Stimulated activated naive CD4-positive, alpha-beta T cell (primary cell): ENCODE results near the gene CPNE5.
"Not testable (repeated sequence)": the region's sequence is repeated elsewhere in the genome, so short reads cannot be mapped to it uniquely, and the experiment has no call there.

Experiments
- DNase-seq, 6 experiments: peaks; one replicate each; lab custom pipeline; 2025; lab: John Stamatoyannopoulos, UW

CPNE5 gene

DNA sequence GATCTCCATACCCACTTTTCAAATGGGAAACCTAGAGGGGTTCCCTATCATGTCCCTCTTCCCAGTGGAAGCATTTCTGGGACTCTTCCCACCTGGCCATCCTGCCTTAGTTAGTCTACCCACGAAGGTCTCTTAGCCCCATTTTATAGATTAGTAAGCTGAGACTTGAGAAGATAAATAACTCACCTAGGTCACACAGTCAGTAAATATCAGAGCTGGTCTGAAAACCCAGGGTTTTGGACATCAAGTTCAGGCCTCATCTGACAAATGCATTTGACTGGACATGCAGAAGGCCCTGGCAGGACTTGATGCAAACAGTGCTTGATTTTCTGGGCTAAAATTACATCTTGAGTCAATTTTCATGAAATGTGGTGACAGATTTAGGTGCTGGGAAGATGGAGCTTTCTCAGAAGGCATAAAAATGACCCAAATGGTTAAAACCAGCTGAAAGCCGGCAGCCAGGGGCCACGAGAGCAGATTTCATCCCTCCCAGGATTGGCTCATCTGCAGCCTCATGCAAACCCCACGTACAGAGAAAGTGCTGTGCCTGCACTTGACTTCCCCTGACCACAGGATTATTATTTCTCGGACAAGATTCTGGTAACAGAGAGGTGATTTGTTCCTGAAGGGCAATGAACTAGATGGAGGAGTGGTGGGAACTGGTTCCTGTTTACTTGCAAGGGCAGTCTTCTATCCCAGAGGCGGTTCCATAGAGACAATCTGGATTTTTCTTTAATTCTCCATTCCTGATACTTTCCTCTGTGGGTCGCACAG is 23.1 kb downstream of the CPNE5 start:
- DNase-seq, result no peak

DNA sequence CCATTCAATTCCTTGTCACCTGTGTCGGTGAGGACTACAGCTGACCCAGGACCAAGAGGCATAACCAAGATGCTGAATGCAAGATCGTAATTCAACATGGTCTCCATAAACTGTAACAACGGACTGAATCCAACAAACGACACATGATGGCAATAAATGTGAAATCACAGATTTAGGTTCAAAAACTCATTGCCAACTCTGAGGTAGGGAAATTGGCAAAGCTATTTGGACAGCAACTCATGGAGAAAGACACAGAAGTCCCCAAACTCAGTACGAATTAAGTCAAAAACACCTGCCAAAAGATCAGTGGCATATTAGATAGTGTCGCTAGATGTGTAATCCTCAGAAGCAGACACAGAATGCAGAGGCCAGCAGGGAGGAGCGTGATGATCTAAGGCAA is 25.0 kb downstream of the CPNE5 start:
- DNase-seq, result no peak

DNA sequence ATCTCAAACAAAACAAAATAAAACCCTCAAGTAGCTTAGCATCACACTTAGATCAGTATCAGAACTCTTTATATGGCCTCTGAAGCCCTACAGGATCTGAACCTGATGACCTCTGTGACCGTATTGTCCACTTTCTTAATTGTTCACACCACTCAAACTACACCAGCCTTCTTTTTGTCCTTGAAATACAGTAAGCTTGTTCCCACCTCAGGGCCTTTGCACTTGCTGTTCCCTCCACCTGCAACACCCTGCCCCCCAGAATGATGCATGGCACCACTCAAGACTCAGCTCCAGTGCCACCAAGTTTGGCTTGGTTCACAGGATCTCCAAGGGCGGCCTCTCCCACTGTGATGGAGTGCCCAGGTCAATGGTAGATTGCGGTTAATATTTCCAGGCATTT is 25.7 kb downstream of the CPNE5 start:
- no peak for DNase-seq

DNA sequence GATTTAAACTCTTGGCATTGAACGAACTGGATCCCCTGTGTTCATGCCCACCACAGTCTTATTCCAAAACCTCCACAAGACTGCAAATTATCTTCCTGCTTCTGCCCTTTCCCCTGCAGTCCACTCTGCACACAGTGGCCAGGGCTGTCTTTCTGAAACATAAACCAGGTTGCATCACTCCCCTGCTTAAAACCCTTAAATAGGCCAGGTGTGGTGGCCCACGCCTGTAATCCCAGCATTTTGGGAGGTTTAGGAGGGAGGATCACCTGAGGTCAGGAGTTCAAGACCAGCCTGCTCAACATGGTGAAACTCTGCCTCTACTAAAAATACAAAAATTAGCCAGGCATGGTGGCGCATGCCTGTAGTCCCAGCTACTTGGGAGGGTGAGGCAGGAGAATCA is 26.2 kb downstream of the CPNE5 start:
- DNase-seq, result not testable (repeated sequence)

DNA sequence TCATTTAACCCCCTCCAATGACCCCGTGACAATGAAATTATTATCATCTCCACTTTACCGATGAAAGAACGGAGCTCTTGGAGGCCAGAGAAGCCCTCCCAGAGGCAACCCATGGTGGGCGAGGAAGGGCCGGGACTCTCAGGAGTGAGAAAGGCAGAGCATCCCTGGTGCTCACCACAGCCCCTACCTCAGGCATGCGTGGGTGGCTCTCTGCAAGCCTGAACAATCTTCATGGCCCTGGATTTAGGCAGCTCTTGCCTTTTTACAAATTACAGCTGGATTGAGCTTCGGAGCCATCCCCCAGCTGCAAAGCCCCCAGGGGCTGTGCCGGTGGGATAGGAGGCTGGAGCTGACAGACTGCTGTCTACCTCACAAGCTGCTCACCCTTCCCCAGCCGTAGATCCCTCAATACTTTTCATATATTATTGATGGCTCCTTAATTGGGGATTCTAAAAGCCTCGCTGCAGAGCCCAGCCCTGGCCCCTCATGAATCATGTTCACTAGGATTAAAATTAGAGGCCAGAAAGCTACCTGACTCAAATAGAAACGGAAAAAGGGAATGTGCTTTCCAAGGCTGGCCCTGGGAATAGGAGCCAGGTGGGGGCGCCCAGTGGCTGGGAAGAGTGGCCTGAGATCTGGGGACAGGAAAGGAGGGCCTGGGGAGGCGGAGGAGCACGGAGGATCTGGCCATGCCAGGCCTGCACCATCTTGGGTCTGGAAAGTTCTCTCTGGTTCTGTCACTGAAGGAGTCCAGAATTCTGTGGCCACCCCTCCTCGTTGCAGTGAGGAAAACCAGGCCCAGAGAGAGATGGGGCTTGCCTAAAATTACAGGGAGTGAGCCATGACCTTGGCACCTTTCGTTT is 29.1 kb downstream of the CPNE5 start:
- DNase-seq, result no peak

DNA sequence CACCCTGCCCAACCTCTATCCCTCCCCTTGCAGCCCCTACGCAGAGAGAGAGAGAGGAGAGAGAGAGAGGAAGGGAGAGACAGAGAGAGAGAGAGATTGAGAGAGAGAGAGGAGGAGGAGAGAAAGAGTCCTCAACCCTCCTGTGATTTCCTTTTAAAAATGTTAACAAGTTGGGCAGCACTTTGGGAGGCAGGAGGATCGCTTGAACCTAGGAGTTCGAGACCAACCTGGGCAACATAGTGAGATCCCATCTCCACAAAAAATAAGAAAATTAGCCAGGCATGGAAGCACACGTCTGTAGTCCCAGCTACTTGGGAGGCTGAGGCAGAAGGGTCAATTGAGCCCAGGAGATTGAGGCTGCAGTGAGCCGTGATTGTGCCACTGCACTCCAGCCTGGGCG is 30.1 kb downstream of the CPNE5 start:
- DNase-seq, result no peak

DNA sequence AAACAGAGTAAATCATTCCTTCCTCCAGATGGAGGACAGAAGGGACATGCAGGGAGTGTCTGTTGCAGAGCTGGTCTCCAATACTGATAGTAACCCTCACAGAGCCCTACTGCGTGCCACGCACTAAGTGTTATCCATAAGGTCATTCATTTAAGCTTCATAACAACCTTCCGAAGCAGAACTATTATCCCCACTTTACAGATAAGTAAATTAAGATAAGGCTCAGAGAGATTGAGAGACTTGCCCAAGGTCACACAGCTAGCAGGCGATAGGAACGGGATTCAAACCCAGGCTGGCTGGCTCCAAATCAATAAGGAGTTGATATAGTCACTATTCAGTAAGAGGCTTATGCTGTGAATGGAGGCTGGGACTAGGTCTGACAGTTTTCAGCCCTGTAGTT is 30.6 kb downstream of the CPNE5 start:
- no peak for DNase-seq

DNA sequence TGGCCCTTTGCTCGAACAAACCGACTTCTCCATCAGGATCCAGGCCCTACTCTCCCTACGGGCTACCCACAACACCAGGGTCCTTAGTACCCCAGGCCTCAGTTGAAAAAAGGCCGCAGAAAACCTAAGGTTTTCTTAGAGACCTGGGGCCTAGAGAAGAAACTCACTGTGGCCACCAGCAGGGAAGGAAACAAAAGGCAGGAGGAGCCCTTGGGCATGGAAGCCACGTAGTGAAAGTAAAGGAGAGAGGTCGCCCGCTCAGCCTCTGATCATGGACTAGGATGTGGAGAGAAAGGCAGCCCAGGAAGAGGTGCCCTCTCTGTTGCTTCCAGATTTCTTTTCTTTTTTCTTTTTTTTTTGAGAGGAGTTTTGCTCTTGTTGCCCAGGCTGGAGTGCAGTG is 31.5 kb downstream of the CPNE5 start:
- DNase-seq, result no peak

DNA sequence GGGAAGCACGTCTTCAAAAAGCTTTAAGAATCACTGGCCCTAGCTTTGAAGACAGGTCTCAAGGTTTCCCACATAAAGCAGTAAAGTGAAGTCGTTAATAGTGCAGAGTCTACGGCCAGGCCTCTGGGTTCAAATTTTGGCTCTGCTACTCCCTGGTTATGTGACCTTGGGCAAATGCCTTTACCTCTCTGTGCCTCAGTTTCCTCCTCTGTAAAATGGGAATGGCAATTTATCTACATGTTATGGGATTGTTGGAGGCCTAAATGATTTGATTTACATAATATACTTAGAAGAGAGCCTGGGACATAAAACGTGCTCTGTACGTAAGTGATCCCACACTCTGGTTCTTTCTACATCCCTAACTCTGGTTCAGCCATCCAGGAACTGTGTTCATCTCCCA is 32.1 kb downstream of the CPNE5 start:
- DNase-seq, result no peak

DNA sequence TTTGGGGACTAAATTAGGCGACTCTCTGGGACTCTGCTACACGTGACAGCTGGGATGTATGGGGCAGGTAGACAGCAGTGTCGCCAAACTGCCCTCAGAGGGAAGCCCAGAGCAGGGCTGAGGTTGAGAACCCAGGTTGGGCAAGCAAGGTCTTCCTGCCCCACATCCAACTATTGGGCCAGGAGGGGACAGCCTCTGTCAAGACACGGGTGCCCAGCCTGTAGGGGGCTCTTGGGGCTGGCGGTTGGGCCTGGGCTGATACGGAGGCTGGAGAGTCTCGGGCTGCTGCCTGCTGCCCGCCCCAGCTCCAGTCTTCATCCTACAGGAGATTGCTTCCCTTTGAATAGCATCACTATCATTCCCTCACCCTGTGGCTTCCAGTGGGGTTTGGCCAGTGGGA is 33.3 kb downstream of the CPNE5 start:
- no peak for DNase-seq

DNA sequence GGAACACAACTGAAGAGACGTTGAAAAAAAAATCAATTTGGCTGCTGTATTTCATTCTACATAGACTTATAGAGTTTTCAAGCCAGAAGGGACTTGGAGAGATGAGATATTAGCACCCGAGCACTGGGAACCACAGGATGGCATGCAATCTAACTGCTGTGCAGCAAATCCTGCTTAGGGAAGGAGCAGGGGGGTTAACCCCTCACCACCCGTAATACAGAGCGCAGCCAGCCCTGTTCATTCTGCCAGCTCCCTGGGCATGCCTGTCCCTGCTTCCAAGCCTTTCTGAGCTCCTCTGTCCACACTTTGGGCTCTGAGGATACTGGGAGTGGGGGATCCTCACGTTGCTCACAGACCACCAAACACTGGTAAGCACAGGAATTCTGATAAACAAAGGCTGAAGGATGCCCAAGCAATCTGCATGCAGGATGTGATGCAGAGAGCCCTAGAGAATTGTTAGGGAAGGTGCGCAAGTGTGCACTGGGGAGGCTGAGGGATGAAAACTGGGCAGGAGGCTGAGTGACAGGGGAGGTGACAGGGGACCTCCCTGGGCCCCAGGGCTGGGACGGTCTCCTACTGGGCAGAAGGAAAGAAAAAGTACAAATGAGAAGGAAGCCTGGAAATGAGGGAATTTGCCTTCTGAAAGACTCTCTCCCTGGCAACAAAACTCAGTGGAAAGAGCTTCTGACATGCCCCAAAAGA is 34.0 kb downstream of the CPNE5 start:
- DNase-seq, result no peak

DNA sequence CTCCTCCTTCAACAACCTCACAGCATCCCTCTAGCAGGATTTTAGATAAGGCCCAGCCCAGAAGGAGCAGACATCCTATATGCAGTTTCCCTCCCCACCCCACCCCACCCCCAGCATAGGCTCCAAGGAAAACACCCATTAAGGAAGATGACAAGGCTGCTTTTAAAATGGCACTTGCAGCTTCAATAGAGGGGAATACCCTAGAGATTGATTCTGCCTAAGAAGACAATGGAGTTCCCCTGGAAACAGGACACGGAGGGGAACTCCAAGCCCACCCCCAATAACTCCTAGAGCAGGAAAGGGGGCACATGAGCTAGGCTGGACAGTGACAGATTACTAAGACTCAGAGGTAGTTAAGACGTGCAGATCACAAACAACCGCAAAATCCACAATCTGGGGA is 34.7 kb downstream of the CPNE5 start:
- no peak for DNase-seq

DNA sequence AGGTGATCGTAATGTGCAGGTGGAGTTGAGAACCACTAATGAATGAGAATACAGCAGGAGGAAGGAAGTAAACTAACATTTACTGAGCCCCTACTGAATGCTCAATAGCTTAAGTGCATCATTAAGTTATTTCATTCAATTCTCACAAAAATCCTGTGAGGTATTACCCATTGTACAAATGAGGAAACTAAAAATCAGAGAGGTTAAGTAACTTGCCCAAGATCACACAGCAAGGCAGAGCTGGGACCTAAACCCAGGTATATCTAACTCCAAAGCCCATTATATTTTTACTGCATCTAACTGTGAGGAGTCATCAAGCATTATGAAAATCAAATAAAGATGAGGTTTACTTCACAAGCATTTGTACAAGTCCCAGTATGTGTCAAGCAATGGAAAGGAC is 35.3 kb downstream of the CPNE5 start:
- no peak for DNase-seq

DNA sequence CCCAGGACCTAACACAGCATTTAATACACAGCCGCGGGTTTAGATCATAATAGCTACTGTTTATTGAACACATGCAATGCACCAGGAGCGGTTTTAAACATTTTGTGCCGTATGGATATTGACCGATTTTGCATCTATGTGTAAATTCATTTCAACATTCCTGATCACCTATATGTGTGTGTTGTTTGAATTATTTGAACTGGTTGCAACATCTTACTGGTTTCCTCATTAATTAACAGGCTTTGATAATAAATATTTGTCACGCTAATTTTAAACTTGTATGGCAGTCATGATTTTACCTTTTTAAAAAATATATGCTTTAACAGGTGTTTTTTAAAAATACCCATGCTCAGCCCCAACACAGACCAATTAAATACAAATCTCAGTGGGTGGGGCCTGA is 35.8 kb downstream of the CPNE5 start:
- no peak for DNase-seq

DNA sequence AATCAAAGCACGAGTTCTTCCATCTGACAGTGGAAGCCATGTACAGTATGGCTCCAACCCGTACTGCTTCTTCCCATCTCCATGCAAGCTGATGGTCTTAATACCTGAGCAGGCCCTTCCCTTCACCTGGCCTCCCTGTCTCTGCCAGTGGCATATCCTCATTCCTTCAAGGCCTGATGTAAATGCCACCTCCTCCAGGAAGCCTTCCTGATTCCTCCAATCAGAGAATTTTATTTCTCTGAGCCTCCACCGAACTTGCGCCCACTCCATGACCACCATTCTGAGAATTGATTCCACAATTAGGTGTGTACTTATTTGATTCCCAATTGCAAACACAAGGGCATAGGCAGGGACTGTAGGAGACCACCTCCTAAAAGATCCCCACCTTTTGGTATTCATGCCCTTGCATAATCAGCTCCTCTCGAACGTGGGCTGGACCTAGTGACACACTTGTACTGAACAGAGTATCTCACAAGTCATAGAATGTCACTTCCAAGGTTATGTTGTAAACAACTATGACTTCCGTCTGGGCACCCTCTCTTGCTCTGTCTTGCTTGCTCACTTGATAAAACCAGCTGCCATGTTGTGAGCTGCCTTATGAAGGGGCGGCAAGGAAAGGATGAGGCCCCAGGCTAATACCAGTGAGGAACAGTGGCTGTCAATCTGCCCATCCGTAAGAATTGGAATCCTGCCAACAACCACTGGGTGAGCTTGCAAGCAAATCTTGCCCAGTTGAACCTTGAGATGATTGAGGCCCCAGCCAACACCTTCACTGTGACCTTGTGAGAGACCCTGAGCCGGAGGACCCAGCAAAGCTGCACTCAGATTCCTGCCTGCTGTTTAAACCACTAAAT is 38.8 kb downstream of the CPNE5 start:
- no peak for DNase-seq

DNA sequence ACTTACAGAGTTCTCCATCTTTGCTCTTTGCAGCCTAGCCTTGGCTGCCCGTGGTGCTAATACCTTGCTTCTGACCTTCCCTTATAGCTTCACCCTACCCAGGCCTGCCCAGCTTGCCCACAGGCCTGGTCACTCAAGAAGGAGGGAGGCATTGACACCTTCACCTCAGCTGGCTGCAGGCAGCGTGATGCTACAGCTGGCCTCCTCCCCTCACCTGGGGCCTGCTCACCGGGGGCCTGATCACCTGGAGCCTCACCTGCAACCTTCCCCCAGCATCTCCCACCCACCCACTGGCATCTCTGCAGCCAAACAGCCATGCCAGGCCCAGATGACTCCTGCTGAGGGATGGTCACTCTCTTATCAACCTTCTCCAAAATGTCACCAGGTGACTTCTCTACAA is 40.4 kb downstream of the CPNE5 start:
- DNase-seq, result no peak

DNA sequence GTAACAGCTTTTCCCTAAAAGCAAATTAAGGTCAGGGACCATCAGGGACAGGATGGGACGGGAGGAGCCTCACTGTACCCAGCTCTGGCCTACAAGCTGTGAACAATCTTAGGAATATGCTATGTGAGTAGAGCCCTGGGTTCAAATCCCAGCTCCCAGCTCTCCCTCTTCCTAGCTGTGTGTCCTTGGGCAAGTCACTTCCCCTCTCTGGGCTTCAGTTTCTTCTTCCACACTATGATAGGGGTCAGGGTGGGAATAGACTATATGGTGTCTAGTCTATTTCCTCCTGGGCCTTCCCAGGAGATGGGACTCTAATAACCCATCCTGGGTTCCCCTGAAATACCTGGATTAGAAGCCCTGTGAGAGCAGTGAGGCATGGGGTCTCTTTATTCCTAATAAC is 41.6 kb downstream of the CPNE5 start:
- no peak for DNase-seq

DNA sequence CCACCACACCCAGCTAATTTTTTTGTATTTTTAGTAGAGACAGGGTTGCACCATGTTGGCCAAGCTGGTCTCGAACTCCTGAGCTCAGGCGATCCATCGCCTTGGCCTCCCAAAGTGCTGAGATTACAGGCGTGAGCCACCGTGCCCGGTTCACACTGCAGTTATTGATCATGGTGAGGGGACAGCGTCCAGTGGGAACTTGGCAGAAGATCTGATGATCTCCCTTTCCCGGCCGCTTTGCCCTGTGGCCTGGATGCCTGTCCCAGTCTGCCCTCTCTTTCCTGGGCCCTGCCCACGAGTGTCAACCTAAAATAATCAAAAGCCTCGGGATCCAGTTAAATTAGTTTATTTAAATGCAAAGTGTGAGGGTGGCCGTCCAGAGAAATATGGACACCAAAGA is 42.2 kb downstream of the CPNE5 start:
- no peak for DNase-seq

DNA sequence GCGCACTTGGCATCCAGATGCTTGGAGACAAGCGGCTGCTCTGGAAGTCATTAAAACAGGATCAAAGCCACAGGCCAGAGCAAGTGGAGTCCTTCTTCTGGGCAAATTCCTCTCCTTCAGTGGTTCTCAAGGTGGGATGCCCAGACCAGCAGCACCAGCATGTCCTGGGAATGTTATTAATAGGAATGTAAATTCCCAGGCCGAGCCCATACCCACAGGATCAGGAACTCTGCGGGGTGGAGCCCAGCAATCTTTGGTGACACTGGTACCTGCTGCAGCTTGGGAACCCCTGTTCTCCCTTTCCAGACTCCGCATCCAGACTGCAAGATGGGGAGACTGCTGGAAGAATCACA is 44.6 kb downstream of the CPNE5 start:
- DNase-seq, result no peak

DNA sequence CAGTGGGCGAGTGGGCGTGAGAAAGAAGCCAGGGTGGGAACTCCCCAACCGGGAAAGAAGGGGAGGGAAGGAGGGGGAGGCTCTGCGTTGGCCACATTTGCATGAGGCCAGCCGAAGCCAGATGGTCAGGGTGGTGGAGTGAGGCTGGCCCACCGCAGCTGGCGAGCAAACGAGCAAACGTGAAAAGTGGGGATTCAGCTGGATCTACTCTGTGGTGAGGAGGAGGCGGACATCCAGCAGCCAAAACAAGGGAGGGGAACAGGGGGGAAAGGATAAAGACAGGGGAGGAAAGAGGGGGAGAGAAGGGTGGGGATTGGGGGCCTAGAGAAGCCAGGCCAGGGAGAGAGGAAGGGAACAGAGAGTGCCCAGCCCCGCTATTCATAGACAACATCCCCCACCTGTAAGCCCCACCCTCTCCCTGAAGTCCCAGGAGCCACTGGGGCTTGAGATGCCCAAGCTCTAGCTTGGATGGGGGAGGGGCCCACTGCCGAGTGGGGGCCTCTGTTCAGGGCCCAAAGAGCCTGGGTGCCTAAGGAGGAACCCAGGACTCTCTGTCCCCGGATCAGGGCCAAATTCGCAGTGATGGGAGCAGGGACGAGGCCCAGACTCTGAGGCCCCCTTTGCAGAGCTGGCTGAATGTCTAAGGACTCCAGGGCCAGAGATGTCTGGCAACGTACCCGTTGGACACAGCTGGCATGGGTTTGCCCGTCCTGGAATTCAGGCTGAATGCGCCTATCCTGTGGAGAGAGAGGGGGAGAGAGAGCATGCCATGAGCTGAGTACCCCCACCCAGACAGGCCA is 45.1 kb downstream of the CPNE5 start:
- DNase-seq, result no peak

DNA sequence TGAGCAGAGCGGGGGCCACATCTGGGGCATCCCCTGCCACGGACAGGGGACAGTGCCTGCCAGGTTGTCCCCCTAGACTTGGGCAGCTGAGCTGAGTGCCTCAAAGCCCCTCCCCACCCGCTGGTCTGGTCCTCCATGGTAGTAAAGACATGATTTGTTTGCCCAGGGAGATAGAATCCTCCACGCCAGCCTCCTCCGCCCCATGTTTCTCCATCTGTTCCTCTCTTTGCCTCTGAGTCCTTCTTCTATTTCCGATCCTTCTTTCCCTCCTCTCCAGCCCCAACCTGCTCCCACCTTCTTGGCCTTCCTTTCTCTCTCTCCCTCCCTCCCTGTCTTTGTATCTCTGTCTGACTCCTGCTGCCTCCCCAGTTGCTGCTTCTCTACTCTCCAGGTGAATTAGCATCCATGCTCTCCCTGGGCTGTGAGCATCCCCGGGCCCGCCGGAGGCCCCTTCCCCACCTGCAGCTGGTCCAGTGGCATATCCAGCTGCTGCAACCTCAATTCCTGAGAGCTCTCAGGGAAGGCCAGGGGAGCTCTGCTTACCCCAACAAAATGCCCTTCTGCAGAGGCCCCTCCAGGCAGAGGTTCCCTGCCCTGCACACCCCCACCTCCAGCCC is 45.8 kb downstream of the CPNE5 start:
- no peak for DNase-seq
